Measurements from ENCODE around the gene PCDHGA1.
A peak's percentile ranks its signal among the peaks of the same experiment; 100 is the strongest.

The PCDHGA1 gene

GRCh38 chr5:141465351-141465750 lies 135.0 kb downstream of the PCDHGA1 start:
- no peak for DNase-seq

GRCh38 chr5:141475625-141476131 lies 145.4 kb downstream of the PCDHGA1 start, which contains the start of gene PCDHGC3:
Gene PCDHGC3 (plus strand): TSS chr5:141475966. CDS start chr5:141476117, 151 bp downstream.
- DNase-seq: peak; percentile 78

GRCh38 chr5:141476132-141476911 lies 146.0 kb downstream of the PCDHGA1 start:
- DNase-seq: peak; percentile 30

GRCh38 chr5:141477044-141477575 lies 146.8 kb downstream of the PCDHGA1 start:
- no peak for DNase-seq

- no peak for DNase-seq
Measured at GRCh38 chr5:141477815-141478214, 147.5 kb downstream of the PCDHGA1 start.

- no peak for DNase-seq
Measured at GRCh38 chr5:141478321-141478945, 148.1 kb downstream of the PCDHGA1 start.

GRCh38 chr5:141479776-141480175 lies 149.5 kb downstream of the PCDHGA1 start:
- no peak for DNase-seq

GRCh38 chr5:141483902-141484301 lies 153.6 kb downstream of the PCDHGA1 start:
- DNase-seq: no peak

- no peak for DNase-seq
Measured at GRCh38 chr5:141484310-141484640, 154.0 kb downstream of the PCDHGA1 start.

- peak; percentile 45 for DNase-seq
Measured at GRCh38 chr5:141484641-141485311, 154.5 kb downstream of the PCDHGA1 start, which contains the start of gene PCDHGC4. Gene PCDHGC4 (plus strand): TSS chr5:141485030. CDS start chr5:141485174, 144 bp downstream.

- DNase-seq: no peak
Measured at GRCh38 chr5:141485321-141486055, 155.2 kb downstream of the PCDHGA1 start.

- DNase-seq: no peak
Measured at GRCh38 chr5:141486091-141486490, 155.8 kb downstream of the PCDHGA1 start.

GRCh38 chr5:141487131-141487530 lies 156.8 kb downstream of the PCDHGA1 start:
- DNase-seq: no peak

- no peak for DNase-seq
Measured at GRCh38 chr5:141488591-141489561, 158.6 kb downstream of the PCDHGA1 start, which contains the start of gene PCDHGC5. Gene PCDHGC5 (plus strand): TSS chr5:141489081. CDS start chr5:141489241, 160 bp downstream.

GRCh38 chr5:141489841-141490240 lies 159.5 kb downstream of the PCDHGA1 start:
- DNase-seq: no peak

GRCh38 chr5:141490271-141490670 lies 160.0 kb downstream of the PCDHGA1 start:
- DNase-seq: no peak

- no peak for DNase-seq
Measured at GRCh38 chr5:141490771-141491170, 160.5 kb downstream of the PCDHGA1 start.

GRCh38 chr5:141491323-141492167 lies 161.2 kb downstream of the PCDHGA1 start:
- no peak for DNase-seq

GRCh38 chr5:141492168-141492885 lies 162.0 kb downstream of the PCDHGA1 start:
- DNase-seq: peak; percentile 51
